ENCODE results near the gene SLC15A1.

DNA sequence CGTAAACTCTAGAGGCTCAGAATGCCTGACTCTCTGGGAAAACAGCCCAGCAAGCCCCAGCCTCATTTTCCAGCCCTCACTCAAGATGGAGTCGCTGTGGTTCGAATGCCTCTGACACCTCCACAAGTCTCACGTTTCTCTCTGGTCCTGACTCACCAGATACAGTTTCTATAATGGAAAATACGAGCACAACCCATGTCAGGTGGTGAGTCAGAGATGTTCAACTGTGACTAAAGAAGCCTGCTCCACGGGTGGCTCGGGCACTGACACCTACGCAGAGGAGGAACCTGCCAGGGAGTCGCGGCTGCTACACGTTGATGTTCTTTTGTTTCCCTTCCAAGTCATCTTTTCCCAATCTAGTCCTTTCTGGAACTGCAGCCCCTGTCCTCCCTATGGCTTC, 88.4 kb downstream of the SLC15A1 start:
- no peak for TF ChIP-seq CTCF (conservative IDR thresholded peaks at IDR 0.05; ENCODE audit: low read length)
- TF ChIP-seq EZH2phosphoT487 (IDR thresholded peaks at IDR 0.05; ENCODE audit: borderline replicate concordance, low read depth, low read length) = no peak

Measured in OCI-LY7 (cell line).